HG03565 (cell line): ENCODE results near the gene ASB6.
A peak's percentile ranks its signal among the peaks of the same experiment; 100 is the strongest.

Experiments used
- ATAC-seq: cut with Tn5 transposase; IDR thresholded peaks from one replicate; pipeline ENCODE4 v1.9.1; 2021; ENCODE audit warnings: mild to moderate bottlenecking, moderate library complexity; ENCODE audit not compliant: unreplicated experiment

The ASB6 gene, protein sequence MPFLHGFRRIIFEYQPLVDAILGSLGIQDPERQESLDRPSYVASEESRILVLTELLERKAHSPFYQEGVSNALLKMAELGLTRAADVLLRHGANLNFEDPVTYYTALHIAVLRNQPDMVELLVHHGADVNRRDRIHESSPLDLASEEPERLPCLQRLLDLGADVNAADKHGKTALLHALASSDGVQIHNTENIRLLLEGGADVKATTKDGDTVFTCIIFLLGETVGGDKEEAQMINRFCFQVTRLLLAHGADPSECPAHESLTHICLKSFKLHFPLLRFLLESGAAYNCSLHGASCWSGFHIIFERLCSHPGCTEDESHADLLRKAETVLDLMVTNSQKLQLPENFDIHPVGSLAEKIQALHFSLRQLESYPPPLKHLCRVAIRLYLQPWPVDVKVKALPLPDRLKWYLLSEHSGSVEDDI

DNA sequence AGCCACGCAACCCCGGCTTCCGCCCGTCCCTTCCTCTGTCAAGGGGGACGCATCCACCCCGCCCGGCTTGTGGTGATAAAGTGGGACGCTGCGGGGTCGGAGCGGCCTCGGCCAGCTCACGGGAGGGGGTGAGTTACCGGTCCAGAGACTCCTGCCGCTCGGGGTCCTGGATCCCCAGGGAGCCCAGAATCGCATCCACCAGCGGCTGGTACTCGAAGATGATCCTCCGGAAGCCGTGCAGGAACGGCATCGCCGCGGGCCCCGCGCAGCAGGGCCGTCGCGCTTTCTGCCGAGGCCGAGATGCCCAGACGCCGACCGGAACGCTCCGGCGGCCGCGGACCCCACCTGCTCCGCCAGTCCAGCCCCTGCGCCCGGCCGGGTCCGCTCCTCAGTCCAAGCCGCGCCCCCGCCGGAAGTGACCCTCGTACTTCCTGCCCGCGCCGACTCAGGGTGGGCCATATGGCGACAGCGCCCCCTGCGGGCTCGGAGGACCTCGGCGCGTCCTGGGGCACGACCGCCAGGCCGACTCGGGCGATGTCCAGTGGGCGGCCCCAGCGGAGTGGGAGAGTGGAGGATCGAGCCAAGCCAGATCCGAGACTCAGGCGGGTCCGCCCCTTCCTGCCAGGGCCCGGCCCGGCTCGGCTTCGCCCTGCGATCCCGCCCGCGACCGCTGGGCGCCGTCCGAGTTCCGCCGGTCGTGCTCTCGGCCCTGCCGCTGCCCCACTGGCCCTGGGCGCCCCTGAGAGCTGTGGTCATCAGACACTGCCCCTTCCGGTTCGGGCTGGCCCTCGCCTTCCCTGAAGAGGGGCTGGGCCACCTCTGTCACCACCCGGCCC lies at the start of gene ASB6:
TSS of gene ASB6 (minus strand) at position 402 of the 836 bp plus-strand sequence. CDS start at position 250, 152 bp downstream.
- peak; percentile 79 for ATAC-seq

DNA sequence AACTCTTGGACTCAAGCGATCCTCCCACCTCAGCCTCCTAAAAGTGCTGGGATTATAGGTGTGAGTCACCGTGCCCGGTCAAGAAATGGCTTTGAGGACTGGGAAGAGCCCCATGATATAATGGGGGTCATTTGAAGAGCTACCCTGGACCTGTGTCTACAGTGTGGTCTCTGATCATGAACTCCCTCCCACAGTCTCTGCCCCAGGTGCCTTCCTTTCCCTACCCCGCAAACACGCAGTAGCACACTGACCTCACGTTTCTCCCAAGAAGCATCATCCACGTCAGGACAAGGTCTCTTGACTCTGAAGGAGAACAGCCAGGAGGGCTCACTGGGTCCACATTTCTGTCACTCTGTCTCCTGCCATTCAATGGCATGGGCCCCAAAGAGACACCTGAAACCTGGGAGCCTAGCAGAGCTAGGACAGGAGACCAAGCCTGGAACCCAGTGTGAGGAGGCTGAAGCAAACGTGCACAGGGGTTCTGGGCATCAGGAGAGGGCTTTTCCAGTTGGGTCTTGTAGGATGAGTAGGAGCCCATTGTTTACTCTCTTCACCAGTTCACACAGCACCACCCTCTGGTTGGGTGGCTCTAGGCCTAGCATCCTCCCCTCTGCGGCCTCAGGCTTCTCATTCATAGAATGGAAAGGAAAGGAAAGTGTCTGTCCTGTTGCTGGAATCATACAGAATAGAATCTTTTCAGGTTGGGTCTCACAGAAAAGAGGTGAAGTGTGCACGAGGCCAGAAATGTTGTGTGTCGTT lies 46.5 kb upstream of the ASB6 start:
- ATAC-seq = no peak

DNA sequence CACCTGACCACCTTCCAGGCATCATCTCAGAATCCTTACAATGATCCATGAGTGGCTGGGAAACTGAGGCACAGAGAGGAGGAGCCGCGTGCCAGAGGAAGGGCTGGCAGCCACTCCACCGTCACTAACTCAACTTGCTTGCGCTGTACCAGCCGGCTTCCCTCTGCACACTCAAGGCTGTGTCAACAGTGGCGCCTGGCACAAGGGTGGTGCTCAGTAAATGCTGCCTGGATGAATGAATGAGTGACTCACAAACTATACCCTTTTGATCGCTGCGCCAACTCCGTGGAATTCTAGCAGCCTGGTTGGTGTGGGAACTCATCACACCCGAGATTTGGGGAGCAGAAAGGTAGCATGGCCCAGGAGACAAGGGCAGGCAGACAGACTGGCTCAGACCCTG lies 45.4 kb upstream of the ASB6 start:
- no peak for ATAC-seq

DNA sequence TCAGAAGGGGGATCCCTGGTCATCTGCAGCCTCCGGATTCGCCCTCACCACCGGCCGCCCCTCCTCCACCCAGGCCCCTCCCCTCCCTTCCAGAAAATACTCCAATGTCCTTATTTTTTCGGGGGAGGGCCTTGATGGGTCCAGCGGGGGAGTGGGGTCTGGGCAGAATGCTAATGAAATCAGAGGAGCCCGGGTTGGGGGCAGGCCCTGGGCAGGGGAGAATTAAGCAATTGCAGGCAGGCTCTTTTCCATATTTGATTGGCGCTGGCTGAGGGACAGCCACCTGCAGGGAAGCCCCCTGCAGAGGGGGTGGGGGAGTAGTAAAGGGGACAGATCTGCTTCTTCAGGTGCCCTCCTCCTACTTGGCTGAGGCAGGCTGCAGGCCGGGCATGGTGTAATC lies 44.8 kb upstream of the ASB6 start:
- no peak for ATAC-seq

DNA sequence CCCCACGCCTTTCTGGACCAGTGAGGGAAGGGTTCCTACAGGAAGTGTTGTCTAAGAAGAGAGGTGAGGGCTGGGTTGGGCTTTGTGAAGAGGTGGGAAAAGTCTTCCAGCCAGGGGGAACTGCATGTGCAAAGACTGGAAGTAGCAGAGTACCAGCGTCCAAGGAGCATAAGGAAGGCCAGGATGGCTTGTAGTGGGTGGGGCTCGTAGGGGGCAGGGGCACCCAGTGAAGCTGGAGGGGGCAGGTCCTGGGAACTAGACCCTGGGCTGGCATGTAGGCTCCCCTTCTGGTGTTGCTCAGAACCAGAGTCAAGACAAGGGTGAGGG lies 43.9 kb upstream of the ASB6 start:
- no peak for ATAC-seq

DNA sequence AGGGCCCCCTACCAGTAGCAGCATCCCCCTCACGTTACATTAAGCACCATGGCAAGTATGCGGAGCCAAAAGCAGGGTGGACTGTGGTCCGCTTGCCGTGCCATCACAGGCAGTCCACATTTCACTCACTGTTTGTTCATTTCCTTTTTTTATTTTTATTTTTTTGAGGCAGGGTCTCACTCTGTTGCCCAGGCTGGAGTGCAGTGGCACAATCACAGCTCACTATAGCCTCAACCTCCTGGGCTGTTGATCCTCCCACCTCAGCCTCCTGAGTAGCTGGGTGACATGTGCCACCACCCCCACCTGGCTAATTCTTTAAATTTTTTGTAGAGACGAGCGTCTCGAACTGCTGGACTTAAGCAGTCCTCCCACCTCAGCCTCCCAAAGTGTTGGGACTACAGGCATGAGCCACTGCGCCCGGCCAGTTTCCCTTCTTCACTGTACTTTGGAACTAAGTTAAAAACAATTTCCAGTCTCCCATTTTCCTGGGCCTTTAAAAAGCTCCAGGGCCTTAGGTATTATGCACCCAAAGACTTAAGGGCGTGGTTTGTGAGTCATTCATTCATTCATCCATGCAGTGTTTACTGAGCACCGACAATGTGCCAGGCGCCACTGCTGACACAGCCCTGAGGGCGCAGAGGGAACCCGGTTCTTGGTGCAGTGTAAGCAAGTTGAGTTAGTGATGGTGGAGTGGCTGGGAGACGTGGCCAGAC lies 43.4 kb upstream of the ASB6 start:
- no peak for ATAC-seq

DNA sequence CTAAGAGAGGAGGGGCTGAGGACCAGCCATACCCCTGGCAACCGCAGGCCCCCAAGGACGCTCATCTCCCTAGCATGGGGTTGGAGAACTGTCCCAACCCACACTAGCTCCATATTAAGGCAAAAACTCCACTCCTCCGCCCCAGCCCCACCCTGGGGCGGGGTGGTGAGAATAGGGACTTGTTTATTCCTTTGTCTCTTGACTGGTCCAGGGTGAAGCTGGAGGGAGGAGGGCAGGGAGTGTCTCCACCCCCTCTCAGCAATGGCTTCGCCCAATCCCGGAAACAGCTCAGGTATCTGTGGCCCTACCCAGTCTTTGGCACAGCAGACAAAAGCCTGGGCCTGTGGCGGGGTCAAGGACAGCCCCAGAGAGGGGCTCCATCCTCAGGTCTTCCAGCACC lies 40.4 kb upstream of the ASB6 start:
- no peak for ATAC-seq

DNA sequence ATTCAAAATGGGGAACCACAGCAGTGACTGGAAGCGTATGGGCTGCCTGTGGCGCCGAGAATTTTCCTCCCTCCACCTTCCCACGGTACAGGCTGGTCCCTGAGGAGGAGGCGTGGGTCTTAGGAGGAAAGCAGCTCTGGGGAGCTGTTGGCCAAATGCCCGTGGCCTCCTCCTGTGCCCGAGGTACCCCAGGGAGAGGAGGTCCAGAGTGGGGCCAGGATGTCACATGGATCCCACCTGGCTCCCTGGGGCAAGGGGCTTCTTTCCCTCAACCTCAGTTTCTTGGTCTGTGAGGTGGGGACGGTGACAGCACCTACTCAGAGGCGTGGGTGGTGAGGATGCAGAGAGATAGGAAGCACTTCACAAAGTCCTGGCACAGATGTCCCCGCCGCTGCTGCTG lies 40.0 kb upstream of the ASB6 start:
- ATAC-seq = no peak

DNA sequence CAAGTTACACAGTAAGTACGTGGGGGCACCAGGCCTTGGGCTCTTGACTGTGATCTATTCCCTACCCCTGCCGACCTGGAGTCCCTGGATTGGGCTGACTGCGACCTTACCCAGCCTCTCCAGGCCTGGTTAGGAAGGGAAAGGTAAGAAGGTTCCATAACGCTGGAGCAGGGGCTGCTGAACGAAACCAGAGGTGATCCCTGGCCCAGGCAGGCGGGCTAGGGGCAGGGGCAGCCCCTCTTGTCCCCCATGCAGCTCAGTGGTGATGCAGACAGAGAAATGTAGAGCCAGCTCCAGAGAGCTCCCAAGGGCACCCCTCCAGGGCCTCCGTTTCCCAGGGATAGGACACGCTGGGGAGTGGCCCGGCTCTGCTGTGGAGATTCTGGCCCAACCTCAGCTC lies 37.6 kb upstream of the ASB6 start:
- no peak for ATAC-seq

DNA sequence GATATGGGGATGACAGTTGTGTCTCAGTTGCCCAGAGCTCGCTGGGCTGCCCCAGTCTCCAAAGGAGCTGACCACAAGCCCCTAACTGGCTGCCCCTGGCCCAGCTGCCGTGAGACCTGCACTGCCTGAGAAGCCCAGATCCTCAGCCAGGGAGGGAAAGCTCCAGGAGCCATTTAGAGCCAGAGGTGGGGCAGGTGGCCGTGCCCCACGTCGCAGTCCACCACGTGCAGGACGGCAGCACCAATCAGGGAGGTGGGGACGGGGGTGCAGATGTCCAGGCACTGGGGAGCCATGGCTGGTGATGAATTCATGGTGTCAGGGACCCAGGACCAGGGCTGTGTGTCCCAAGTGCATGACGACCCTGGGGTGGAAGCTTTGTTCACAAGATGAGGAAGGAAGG lies 36.9 kb upstream of the ASB6 start:
- ATAC-seq = no peak

DNA sequence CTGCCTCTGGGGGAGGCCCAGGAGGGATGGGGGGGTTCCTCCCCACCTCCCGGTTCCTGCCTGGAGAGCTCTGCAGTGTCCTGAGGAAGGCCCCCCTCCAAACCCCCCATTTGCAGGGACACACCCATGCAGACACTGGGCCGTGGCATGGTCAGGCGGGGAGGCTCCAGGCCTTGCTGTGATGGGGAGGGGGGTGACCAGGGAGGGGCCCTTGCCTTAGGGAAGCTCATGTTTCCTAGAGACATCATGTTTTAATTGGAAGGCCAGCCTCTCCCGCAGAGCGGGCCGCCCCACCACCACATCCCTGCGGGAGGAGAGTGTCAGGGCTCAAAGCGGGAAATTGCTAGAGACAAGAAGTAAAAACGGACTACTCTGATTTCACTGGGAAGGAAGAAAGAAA lies 35.5 kb upstream of the ASB6 start:
- no peak for ATAC-seq

DNA sequence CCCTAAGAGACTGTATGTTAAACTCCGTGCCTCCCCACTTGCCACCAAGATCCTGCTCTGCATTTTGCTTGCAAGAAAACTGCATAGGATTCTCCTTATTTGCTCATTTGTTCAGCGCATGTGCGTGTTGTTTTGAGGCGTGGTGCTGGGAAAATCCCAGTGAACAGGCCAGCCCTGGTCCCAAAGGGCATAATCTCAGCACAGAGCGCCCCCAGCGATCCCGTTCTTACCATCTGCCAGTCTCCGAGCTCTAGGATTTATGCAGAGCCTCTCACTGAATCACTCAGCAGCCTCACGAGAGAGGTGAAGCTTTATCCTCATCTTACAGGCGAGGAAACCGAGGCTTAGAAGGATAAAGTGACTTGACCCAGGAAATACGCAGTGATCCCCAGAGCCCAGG lies 35.0 kb upstream of the ASB6 start:
- no peak for ATAC-seq

DNA sequence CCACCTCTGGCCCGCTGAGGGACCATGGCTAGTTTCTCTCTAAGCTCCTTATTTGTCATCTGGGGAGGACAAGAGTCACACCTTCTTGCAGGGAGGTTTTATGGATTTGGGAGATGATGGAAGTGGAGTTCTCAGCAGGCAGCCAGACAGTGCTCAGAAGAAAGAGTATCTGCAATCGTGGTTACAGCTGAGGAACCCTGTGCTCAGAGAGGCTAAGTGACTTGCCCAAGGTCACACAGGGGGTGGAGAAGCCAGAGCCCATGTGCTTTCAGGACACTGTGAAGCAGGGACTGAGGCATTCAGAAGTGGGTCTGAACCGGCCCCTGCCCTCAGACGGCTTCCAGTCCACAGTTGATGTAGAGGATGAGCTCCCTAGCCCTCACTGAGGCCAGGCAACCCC lies 34.3 kb upstream of the ASB6 start:
- ATAC-seq = no peak

DNA sequence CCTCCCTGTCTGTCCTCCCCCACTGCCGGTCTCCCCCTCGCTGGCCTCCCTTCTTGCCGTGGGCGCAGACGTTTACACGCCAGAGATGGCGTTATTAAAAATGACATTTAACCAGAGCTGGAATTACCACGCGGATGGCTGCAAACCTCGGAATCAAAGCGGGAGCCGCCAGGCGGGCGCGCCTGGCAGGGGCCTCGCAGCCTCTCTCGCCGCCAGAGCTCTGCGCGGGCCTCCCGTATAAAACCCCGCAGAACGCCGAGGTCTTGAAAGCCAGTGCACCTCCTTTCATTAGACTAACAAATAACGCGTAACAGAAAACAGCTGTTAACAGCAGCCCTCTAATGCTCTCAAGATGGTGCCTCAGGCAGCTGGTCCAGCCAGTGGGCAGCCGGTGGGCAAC lies 33.7 kb upstream of the ASB6 start:
- ATAC-seq = no peak

DNA sequence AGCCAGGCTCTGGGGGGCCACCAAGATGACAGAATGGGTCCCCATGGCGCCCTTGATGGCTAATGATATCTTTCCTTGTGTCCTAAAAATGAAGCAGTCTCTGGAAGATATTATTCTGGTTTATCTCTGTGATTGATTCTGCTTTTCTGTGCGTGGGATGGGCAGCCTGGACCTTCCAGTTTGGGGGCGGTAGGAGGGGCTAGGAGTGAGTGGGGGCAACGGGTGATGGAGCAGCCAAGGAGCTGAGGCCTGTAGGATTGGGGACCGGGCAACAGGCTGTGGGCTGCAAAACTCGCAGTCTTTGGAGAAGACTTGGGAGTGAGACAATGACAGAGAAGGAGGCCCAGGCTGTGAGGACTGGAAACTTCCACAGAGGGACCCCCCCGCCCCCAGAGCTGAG lies 32.3 kb upstream of the ASB6 start:
- no peak for ATAC-seq

DNA sequence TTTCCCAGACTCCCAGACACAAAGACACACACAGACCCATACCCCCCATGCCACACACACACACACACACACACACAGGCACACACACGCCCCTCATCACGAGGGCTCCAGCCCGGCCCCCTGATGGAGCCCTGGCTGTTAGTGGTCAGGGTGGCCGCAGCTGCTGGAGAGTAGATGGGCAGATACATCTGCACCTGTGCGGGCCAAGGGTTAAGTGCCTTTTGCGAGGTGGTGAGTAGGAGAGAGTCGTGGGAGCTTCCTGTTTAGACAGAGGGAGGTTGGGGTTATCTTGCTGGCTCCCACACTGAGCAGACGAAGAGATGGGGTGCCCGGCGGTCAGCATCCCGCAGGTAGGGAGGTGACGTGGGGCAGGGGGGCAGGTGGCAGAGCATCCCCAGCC lies 31.7 kb upstream of the ASB6 start:
- no peak for ATAC-seq

DNA sequence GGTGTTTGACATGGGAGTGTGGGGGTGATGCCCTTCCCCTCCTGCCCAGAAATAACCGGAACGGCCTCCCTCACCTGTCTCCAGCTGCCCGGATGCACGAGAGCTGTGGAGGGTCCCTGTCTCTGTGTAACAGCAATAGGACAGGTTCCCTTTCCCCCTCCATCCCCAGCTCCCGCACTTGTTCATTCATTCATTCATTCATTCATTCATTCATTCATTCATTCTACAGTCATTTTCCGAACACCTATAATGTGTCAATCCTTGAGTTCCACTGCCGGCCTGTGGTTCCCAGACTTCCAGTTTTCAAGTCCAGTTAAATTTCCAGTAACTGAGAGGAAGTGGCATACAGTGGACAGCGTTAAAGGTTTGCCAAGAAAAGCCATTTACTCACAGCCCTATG lies 30.8 kb upstream of the ASB6 start:
- ATAC-seq = no peak

DNA sequence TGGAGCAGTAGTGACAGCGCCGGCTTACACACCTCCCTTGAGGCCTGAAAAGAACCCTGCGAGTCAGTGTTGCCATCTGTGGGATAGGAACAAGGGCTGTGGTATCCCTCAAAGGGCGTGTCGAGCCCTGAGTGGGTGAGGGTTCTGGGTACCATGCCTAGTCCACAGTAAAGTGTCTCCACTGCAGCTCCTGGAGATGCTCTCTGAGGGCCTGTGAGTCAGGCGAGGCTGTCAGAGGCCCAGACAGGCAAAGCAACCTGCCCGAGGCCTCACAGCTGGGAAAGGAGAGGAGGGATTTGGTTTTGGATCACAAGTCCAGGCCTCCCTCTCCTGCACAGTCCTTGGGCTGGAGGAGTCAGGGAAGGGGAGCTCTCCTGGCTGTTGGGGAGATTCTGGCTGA lies 29.6 kb upstream of the ASB6 start:
- no peak for ATAC-seq

DNA sequence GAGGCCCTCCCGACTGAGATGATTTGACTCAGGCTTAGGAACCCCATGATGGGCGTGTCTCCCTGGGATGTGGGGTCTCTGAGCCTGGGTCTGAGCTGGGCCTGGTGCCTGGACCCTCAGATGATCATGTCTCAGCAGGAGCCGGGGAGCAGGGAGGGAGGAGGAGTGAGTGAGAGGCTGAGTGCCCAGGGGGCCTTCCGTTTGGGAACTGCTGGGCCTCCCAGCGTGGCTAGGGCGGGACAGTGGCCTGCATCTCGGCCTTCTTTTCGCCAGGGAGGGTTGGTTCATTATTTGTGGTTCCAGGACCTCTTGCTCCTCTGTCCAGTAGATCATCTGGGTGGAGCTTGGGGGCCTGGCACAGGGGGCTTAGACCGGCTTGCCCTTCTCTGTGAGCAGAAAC lies 29.1 kb upstream of the ASB6 start:
- ATAC-seq = no peak

DNA sequence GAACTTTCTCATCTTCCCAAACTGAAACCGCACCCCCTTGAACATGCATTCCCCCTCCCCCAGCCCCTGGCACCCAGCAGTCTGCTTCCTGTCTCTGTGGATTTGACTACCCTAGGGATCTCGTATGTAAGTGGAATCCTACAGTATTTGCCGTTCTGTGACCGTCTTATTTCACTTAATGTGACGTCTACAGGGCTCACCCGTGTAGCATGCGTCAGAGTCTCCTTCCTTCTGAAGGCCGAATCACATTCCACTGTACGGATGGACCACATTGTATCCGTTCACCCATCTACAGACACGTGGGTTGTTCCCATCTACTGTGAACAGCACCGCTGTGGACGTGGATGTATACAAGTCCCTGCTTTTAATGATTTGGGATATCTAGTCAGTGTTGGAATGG lies 28.0 kb upstream of the ASB6 start:
- no peak for ATAC-seq

DNA sequence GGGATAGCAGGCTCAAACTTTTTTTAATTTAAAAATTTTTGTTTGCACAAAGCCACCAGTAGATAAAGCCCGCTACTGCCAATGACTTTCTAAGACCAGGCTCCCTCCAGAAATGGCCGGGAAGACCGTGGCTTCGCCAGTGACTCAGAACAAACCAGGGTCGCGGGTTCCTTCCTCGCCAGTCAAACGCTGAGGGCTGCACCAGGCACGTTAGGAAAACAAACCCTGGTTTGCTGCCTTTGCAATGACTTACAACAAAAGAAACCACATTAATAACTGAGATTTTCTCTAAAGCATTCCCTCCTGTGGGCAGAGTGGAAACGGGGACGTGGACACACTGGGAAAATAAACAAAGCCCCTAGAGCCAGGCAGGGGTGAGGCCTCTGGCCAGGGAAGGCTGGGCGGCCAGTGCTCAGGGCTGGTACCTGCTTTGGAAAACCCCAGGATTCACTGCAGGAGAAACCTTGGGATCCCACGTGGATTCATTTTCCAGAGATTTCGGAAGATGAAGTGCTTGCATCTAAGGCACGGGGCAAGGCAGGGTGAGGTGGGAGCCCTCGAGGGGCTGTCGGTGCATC lies 27.3 kb upstream of the ASB6 start:
- ATAC-seq = no peak
